HG03521 (cell line): ENCODE data around the gene RIOK2.

Experiments used
- ATAC-seq: cut with Tn5 transposase; IDR thresholded peaks from one replicate; pipeline ENCODE4 v1.9.1; 2021; ENCODE audit warnings: mild to moderate bottlenecking, moderate library complexity; ENCODE audit not compliant: unreplicated experiment

RIOK2 gene

DNA sequence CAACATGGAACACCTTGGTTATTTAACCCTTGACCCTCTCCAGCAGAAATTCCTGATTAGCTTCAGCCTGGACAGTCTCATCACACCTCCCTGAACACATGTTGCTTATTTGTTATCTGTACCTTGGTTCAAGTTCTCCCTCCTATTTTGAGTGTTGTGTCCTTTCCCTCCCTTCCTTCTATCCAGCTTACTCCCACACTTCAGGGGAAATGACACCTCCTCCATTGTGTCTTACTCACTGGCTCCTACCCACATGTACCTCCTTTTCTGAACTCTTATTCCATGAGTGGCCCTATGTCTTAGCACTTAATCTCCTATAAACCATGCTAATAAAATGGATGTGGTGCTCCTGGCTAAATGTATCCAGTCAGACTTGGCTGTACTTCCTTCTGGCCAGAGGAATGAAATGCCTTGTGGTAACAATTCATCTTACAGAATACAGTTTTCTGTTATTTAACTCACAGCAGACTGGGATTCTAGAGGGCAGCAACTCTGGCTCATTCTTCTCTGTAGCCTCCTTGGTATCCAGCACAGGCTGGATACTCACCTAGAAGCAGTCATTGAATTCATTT, 51.8 kb downstream of the RIOK2 start:
- ATAC-seq = no peak

GRCh38 chr5:97127727-97128126, 55.3 kb downstream of the RIOK2 start:
- no peak for ATAC-seq

DNA sequence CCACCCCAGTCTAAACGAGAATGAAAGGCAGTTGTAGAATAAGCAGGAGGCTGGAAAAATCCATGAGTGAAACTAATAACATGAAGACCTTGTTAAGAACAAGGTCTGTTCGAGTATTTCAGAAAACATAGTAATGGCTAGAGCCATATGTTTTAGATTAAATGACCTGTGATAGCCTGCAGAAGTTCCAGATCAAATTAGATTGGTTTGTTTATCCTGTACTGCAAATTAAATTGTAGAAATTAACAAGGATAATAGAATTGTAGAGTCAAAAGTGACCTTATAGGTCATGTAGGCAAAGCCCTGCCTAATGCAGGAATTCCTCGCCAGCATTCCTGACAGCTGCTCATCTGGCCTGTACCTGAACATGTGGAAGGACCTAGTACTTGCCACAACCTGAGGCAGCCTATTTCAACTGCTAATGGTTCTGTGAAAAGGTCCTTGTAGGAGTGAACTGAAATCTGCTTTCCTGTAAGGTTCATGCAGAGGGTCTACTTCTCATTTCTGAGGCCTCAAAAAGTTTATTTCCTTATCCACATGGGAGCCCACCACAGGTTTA, 57.8 kb downstream of the RIOK2 start:
- ATAC-seq = no peak

- ATAC-seq = no peak
Observed at GRCh38 chr5:97124335-97124734, 58.7 kb downstream of the RIOK2 start.

DNA sequence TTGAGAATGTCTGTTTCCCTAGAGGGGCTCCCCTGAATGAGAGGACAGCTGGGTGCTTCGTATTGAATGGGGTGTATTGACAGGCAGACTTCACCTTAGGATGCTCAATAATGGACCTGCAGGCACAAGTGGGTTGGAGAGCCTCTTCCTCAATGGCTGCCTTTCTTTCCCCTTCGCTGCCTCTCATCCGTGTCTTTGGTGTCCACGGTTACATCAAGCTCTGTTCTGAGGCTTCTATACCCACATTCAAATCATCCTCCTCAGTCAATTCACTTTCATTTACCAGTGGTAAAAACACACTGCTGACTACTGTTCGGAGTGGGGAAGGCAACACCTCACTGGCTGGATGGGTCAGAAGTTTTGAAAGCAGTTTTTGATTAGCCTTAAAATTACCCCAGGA, 61.2 kb downstream of the RIOK2 start:
- ATAC-seq = no peak

DNA sequence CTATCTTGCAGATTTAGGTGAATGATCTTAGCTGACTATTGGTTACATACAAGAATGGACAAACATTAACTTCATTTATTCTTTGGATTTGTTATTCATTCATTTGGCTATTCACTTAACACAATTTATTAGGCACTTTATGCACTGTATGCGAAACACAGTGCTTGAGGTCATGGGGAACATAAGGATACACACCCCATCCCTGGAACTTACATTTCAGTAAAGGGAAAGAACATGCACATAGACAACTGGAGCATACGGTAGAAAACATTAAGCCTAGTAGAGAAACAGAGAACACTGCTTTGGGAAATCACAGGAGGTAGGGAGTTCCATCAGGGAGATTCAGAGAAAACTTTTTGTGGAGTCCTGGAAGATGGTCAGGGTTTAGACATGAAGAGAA, 62.9 kb downstream of the RIOK2 start:
- no peak for ATAC-seq

DNA sequence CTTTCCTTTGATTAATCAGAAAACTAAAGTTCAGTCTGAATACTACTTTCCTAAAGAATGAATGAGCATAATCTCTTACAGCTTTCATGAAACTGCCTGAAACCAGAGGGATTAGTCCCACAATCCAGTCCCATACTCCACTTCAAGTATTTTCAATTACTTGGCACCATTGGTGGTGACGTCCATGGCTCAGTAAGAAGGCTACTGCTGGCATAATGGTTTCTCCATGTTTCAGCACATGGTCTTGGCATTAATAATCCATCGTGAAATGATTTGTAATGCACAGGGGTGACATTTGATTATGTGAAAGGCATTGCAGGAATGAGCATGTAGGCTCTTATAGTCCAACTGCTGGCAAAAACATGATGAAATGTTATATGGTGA, 64.0 kb downstream of the RIOK2 start:
- no peak for ATAC-seq

DNA sequence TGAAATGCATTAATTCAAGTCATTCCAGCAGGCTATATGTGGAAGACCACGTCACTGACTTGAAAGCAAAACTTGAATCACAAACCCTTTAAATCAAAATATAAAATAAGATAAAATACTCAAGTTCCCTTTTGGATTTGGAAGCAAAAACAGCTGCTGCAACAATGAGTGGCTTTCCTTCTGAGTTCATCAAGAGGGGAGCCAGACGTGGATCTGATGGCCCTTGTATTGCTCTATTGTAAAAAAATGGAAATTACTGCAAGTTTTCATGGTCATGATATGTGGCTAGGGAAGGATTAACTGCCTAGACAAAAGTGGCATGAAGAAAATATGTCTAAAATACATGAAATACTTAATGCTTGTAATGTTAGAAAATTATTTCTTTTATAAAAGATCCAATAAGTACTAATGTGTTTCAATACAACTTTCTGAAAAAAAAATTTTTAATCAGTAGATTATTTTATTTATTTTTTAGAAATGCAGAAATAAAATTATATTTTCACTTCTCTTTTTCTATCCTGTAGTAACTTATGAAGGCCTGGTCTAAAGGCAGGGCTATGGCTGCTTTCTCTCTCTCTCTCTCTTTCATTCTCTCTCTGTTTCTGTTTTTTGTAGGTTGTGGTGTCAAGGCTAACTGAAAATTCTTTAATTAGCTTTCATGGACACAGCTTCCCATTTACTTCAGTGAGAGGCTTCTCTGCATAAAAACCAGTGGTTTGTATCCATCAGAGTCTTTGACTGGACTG, 64.6 kb downstream of the RIOK2 start:
- ATAC-seq = peak; percentile 59

GRCh38 chr5:97115932-97116331, 67.1 kb downstream of the RIOK2 start:
- no peak for ATAC-seq

GRCh38 chr5:97112230-97112629, 70.8 kb downstream of the RIOK2 start:
- no peak for ATAC-seq

GRCh38 chr5:97111616-97112015, 71.4 kb downstream of the RIOK2 start:
- ATAC-seq = no peak

DNA sequence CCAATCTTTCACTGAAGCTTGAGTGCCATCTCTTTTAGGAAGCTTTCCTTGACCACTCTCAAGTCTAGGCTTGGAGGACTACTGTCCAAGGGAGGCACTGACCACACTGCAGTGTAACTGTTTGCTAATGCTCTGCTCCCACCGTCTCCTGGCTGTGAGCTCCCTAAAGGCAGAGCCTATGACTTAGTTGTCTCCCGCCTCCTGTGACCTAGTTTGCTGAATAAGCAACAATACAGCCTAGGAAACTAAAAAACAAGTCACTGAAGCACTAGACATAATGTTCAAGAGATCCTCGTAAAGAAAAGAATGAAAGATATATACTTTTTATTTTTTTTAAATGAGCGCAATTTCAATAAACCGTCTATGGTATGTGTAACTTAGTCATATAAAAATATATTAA, 72.0 kb downstream of the RIOK2 start:
- ATAC-seq = no peak
